ENCODE results near the gene CELF4. TPM values are rescaled to one million over a fixed set of nuclear protein-coding genes. Genes with fewer than 3 reads are reported as not detected.

The CELF4 gene
- total RNA-seq, 3 donors from 2014 or later, result 1.0 TPM; not detected in 2

GRCh38 chr18:37422116-37422515, 143.5 kb downstream of the CELF4 start:
- no peak overlapping the region for H3K27ac ChIP-seq
- H3K4me1 ChIP-seq, result no peaks in the 10 kb centered on the region
- intact Hi-C loops (cut with DNase I; ENCODE audit: low total_unique reads), result no loop called here
- DNase-seq (ENCODE audit: low spot score in 2 of 2), result no peak
- H3K27me3 ChIP-seq, result no peaks in the 10 kb centered on the region
- no peaks in the 10 kb centered on the region for H3K9me3 ChIP-seq
- H3K36me3 ChIP-seq, result no peaks in the 10 kb centered on the region
- TF ChIP-seq, protein P1, sequence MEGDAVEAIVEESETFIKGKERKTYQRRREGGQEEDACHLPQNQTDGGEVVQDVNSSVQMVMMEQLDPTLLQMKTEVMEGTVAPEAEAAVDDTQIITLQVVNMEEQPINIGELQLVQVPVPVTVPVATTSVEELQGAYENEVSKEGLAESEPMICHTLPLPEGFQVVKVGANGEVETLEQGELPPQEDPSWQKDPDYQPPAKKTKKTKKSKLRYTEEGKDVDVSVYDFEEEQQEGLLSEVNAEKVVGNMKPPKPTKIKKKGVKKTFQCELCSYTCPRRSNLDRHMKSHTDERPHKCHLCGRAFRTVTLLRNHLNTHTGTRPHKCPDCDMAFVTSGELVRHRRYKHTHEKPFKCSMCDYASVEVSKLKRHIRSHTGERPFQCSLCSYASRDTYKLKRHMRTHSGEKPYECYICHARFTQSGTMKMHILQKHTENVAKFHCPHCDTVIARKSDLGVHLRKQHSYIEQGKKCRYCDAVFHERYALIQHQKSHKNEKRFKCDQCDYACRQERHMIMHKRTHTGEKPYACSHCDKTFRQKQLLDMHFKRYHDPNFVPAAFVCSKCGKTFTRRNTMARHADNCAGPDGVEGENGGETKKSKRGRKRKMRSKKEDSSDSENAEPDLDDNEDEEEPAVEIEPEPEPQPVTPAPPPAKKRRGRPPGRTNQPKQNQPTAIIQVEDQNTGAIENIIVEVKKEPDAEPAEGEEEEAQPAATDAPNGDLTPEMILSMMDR (IDR thresholded peaks at IDR 0.05), result no peak
- TF ChIP-seq POLR2AphosphoS5 (IDR thresholded peaks at IDR 0.05), result no peak
- no peak overlapping the region for H3K4me3 ChIP-seq

GRCh38 chr18:37421341-37422077, 144.1 kb downstream of the CELF4 start:
- no peak for DNase-seq (ENCODE audit: low spot score in 2 of 2)
- H3K36me3 ChIP-seq, result no peaks in the 10 kb centered on the region
- H3K9me3 ChIP-seq, result no peaks in the 10 kb centered on the region
- H3K27ac ChIP-seq, result no peak overlapping the region
- intact Hi-C loops (cut with DNase I; ENCODE audit: low total_unique reads), result no loop called here
- no peaks in the 10 kb centered on the region for H3K4me1 ChIP-seq
- no peak overlapping the region for H3K4me3 ChIP-seq
- TF ChIP-seq POLR2AphosphoS5 (IDR thresholded peaks at IDR 0.05) (no peak), POLR2A (IDR thresholded peaks at IDR 0.05) (no peak)
- TF ChIP-seq, protein P1 (IDR thresholded peaks at IDR 0.05), result no peak
- H3K27me3 ChIP-seq, result no peaks in the 10 kb centered on the region

DNA sequence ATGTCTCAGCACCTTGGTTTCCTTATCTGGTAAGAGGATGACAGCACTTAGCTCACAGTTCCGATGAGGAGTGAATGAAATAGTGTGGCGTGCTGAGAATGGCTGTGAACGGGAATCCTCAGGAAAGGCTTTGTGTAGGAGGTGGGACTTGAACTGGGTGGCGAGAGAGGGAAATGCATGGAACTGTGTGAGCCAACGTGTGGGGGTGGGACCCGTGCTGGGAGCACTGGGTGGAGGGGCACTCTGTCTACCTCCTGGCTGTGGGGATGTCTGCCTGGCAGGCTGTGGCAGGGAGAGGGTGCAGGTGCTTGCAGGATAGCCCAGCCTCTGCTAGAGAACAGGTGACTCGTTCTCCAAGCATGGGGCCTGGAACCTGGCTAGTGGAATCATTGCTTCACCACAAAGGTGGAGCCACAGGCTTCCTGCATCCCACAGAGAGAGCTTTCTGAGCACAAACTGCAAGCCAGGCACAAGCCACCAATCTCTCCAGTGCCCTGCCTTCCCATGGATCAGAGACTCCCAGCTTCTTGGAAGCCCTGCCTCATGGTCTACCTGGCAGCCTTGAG, 145.2 kb downstream of the CELF4 start:
- DNase-seq (ENCODE audit: low spot score in 2 of 2), result no peak
- Histone ChIP-seq H3K36me3 (no peaks in the 10 kb centered on the region), H3K4me1 (no peaks in the 10 kb centered on the region), H3K27ac (no peak overlapping the region), H3K27me3 (no peaks in the 10 kb centered on the region), H3K9me3 (no peaks in the 10 kb centered on the region), H3K4me3 (no peak overlapping the region)
- intact Hi-C loops (cut with DNase I; ENCODE audit: low total_unique reads), result no loop called here
- TF ChIP-seq POLR2A (IDR thresholded peaks at IDR 0.05) (no peak), POLR2AphosphoS5 (IDR thresholded peaks at IDR 0.05) (no peak)
- TF ChIP-seq, protein P1 (IDR thresholded peaks at IDR 0.05), result no peak

DNA sequence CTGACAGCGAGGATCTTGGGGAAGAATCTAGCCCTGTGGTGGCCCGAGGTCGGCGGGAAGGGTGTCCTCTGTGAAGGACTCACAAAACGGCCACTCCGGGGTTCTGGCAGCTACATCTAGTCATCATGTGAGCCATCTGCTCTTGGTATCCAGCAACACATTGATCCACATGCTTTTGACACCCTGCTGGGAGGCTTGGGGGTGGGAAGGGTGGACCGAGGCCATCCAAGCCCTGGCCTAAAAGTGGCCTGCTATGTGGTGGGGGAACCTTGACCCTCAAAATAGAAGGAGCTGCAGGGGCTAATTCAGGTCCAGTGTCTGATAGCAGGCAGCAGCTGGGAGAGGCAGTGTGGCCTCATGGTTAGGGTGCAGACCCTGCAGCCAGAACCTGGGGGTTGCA, 145.7 kb downstream of the CELF4 start:
- Histone ChIP-seq H3K27me3 (no peaks in the 10 kb centered on the region), H3K4me1 (no peaks in the 10 kb centered on the region), H3K27ac (no peak overlapping the region), H3K4me3 (no peak overlapping the region), H3K36me3 (no peaks in the 10 kb centered on the region), H3K9me3 (no peaks in the 10 kb centered on the region)
- intact Hi-C loops (cut with DNase I; ENCODE audit: low total_unique reads), result no loop called here
- no peak for DNase-seq (ENCODE audit: low spot score in 2 of 2)
- TF ChIP-seq, protein P1 (IDR thresholded peaks at IDR 0.05), result no peak
- TF ChIP-seq POLR2A (IDR thresholded peaks at IDR 0.05) (no peak), POLR2AphosphoS5 (IDR thresholded peaks at IDR 0.05) (no peak)

- no peak overlapping the region for H3K4me3 ChIP-seq
- DNase-seq (ENCODE audit: low spot score in 2 of 2), result no peak
- H3K27ac ChIP-seq, result no peak overlapping the region
- intact Hi-C loops (cut with DNase I; ENCODE audit: low total_unique reads), result no loop called here
- no peaks in the 10 kb centered on the region for H3K36me3 ChIP-seq
- H3K4me1 ChIP-seq, result no peaks in the 10 kb centered on the region
- TF ChIP-seq POLR2A (IDR thresholded peaks at IDR 0.05) (no peak), POLR2AphosphoS5 (IDR thresholded peaks at IDR 0.05) (no peak)
- TF ChIP-seq, protein P1 (IDR thresholded peaks at IDR 0.05), result no peak
- H3K9me3 ChIP-seq, result no peaks in the 10 kb centered on the region
- no peaks in the 10 kb centered on the region for H3K27me3 ChIP-seq
Measured at GRCh38 chr18:37419315-37419714, 146.3 kb downstream of the CELF4 start.

Data from breast epithelium (tissue), 4 donors.